Measurements from ENCODE around the gene EIF2A. TPM values are rescaled to one million over a fixed set of nuclear protein-coding genes. Genes with fewer than 3 reads are reported as not detected.

Gene EIF2A
- total and polyA plus RNA-seq, 8 donors = 46.4 to 89.1 (median 63.9) TPM

DNA sequence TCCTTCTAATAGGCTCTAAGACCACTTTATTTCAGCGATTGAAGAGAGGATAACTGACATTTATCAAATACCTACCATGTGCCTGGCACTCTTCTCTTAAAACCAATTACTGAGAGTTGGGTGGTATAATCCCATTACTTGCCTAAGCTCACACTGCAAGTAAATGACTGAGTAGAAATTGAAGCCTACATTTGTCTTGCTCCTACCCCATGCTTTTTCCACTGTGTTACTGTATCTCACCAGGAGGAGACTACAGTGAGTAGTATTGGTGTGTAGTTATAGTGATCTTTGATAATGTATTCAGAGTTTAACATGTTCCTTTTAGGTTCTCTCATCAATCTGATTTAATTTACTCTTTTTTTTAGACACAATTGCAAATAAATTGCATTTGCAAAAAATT is 20.7 kb downstream of the EIF2A start:
- DNase-seq (no peak), FAIRE-seq (no peak), ATAC-seq (no peak)
- 84 to 85% methylated on average over 1 of the region's 1 CpG for WGBS, 2 donors
- intact Hi-C loops (cut with DNase I) = no loop called here
- Histone ChIP-seq H3K27me3 (no peaks in the 10 kb centered on the region), H3K9me3 (no peaks in the 10 kb centered on the region), H3K4me1 (no peaks in the 10 kb centered on the region), H3K4me3 (no peak overlapping the region), H3K27ac (no peak overlapping the region), H3K36me3 (peaks cover 0 to 24% (median 4%) of the 10 kb centered on the region in 3 donors)
- TF ChIP-seq, protein P1, sequence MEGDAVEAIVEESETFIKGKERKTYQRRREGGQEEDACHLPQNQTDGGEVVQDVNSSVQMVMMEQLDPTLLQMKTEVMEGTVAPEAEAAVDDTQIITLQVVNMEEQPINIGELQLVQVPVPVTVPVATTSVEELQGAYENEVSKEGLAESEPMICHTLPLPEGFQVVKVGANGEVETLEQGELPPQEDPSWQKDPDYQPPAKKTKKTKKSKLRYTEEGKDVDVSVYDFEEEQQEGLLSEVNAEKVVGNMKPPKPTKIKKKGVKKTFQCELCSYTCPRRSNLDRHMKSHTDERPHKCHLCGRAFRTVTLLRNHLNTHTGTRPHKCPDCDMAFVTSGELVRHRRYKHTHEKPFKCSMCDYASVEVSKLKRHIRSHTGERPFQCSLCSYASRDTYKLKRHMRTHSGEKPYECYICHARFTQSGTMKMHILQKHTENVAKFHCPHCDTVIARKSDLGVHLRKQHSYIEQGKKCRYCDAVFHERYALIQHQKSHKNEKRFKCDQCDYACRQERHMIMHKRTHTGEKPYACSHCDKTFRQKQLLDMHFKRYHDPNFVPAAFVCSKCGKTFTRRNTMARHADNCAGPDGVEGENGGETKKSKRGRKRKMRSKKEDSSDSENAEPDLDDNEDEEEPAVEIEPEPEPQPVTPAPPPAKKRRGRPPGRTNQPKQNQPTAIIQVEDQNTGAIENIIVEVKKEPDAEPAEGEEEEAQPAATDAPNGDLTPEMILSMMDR (IDR thresholded peaks at IDR 0.05) = no peak

DNA sequence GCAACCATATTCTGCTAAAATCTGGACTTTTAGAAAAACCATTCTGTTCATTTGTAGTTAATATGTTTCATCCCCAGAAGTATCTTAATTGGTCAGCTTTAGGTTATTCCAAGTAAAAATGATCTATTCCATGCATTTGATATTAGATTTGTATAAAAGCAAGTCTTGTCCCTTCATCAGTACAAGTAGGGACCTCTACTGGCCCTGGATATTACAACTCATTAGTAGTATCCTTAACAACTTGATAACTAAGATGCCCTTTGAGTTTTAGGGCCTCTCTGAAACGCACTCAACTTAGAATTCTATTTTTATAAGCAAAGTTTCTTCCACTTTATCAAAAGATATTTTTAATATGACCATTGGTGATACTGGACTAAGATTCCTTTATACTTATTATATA is 31.3 kb downstream of the EIF2A start:
- intact Hi-C loops (cut with DNase I) = no loop called here
- TF ChIP-seq, protein P1 (IDR thresholded peaks at IDR 0.05) = no peak
- Histone ChIP-seq H3K9me3 (no peaks in the 10 kb centered on the region), H3K4me1 (no peaks in the 10 kb centered on the region), H3K4me3 (no peak overlapping the region), H3K36me3 (peaks cover 0 to 39% (median 0%) of the 10 kb centered on the region in 3 donors), H3K27ac (no peak overlapping the region), H3K27me3 (no peaks in the 10 kb centered on the region)
- 47 to 50% methylated on average over 1 of the region's 1 CpG for WGBS, 2 donors
- ATAC-seq = peak in 1 of 4 donors; percentile 30
- no peak for FAIRE-seq
- no peak for DNase-seq

DNA sequence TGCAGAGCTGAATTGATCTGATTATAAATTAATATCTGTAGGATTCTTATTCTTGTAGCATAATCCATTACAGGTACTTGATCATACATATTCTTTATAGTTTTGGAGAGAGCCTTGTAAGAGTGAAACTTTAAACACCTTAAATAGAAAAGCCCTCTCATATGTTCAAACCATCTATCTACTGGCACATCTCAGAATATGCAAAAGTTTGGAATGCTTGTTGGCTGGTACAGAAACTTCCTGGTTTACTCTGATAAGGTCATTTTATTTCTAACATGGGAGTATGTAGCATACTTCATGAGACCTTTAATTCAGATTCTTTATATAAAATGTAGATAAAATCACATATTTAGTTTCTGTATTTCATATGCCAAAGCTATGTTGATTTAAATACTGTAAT is 34.6 kb downstream of the EIF2A start:
- Histone ChIP-seq H3K9me3 (no peaks in the 10 kb centered on the region), H3K36me3 (peaks cover 0 to 41% (median 8%) of the 10 kb centered on the region in 3 donors), H3K4me3 (no peak overlapping the region), H3K27ac (no peak overlapping the region), H3K4me1 (peaks cover 0 to 9% (median 0%) of the 10 kb centered on the region in 3 donors), H3K27me3 (no peaks in the 10 kb centered on the region)
- intact Hi-C loops (cut with DNase I) = no loop called here
- TF ChIP-seq, protein P1 (IDR thresholded peaks at IDR 0.05) = no peak
- no peak for DNase-seq
- peak in 2 of 4 donors; percentile 31 to 56 for ATAC-seq
- no peak for FAIRE-seq

DNA sequence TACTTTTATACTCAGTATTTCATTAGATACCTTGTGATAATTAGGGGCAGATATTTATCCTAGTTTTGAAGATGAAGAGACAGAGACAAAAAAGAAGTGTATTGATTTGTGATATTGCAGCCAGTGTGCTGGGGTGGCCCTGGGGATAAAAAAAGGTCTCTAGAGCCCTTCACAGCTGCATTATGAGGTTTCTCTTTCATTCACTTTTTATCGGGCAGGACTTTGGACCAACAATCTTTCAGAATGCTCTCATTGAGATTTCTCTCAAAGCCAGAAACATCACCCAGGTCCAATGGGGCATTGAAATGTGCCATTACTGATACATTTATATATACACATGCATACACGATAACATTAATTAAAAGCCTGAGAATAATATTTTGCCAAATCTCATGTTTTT is 36.0 kb downstream of the EIF2A start:
- Histone ChIP-seq H3K4me1 (peaks cover 0 to 9% (median 0%) of the 10 kb centered on the region in 3 donors), H3K4me3 (no peak overlapping the region), H3K27ac (no peak overlapping the region), H3K36me3 (peaks cover 0 to 37% (median 8%) of the 10 kb centered on the region in 3 donors), H3K27me3 (no peaks in the 10 kb centered on the region), H3K9me3 (no peaks in the 10 kb centered on the region)
- TF ChIP-seq, protein P1 (IDR thresholded peaks at IDR 0.05) = no peak
- ATAC-seq (no peak), DNase-seq (no peak), FAIRE-seq (no peak)
- intact Hi-C loops (cut with DNase I) = no loop called here
- 60 to 63% methylated on average over 2 of the region's 2 CpGs for WGBS, 2 donors

DNA sequence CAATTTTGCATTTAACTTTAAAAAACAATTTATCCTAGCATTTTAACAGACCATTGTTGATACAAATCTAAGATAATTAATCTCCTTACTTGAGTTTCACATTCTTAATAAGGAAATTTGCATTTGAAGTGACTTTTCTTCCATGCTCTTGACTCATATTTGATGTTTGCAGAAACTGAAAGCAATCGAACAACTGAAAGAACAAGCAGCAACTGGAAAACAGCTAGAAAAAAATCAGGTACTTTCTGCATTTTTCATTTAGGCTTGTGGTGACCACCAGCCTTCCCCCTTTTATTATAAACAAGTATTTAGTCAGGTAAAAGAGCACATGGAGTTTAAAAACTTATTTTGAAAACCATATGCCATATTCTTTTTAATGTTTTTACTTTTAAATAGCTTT is 36.4 kb downstream of the EIF2A start:
- DNase-seq = no peak
- intact Hi-C loops (cut with DNase I) = no loop called here
- Histone ChIP-seq H3K9me3 (no peaks in the 10 kb centered on the region), H3K27ac (no peak overlapping the region), H3K4me1 (peaks cover 0 to 9% (median 0%) of the 10 kb centered on the region in 3 donors), H3K36me3 (peaks cover 0 to 37% (median 8%) of the 10 kb centered on the region in 3 donors), H3K4me3 (no peak overlapping the region), H3K27me3 (no peaks in the 10 kb centered on the region)
- no peak for ATAC-seq
- TF ChIP-seq, protein P1 (IDR thresholded peaks at IDR 0.05) = no peak
- WGBS, 2 donors = 72 to 88% methylated on average over 1 of the region's 1 CpG
- FAIRE-seq = peak; percentile 5

Measured in pancreas (tissue), 10 donors.